ENCODE data around the gene CACFD1. TPM values are rescaled to one million over a fixed set of nuclear protein-coding genes. Genes with fewer than 3 reads are reported as not detected.
A peak's percentile ranks its signal among the peaks of the same experiment; 100 is the strongest.

CACFD1 gene
- total RNA-seq, 1 donor from 2014 or later: 22.3 TPM

GRCh38 chr9:133457748-133458147 is 2.0 kb upstream of the CACFD1 start:
- H3K4me1 Mint-ChIP-seq (ENCODE audit: low read depth): peaks cover 15% of the 10 kb centered on the region
- no peak for DNase-seq (ENCODE audit: low spot score)
- H3K27ac Mint-ChIP-seq (ENCODE audit: unreplicated experiment): no peak overlapping the region
- no peak overlapping the region for H3K4me3 Mint-ChIP-seq (ENCODE audit: unreplicated experiment)
- no peak for TF ChIP-seq CTCF (IDR thresholded peaks at IDR 0.05)
- no peaks in the 10 kb centered on the region for H3K27me3 Mint-ChIP-seq (ENCODE audit: low read depth)
- H3K36me3 Mint-ChIP-seq (ENCODE audit: low read depth): no peaks in the 10 kb centered on the region
- no peaks in the 10 kb centered on the region for H3K9me3 Mint-ChIP-seq (ENCODE audit: low read depth)

- Mint-ChIP-seq H3K4me3 (ENCODE audit: unreplicated experiment) (peak overlapping the region; percentile 88), H3K9me3 (ENCODE audit: low read depth) (no peaks in the 10 kb centered on the region), H3K27ac (ENCODE audit: unreplicated experiment) (no peak overlapping the region), H3K27me3 (ENCODE audit: low read depth) (no peaks in the 10 kb centered on the region), H3K4me1 (ENCODE audit: low read depth) (peaks cover 15% of the 10 kb centered on the region), H3K36me3 (ENCODE audit: low read depth) (no peaks in the 10 kb centered on the region)
- no peak for DNase-seq (ENCODE audit: low spot score)
- TF ChIP-seq CTCF (IDR thresholded peaks at IDR 0.05): no peak
Observed at GRCh38 chr9:133458643-133459312, 1.0 kb upstream of the CACFD1 start.

- H3K4me3 Mint-ChIP-seq (ENCODE audit: unreplicated experiment): peak overlapping the region; percentile 81
- no peak for DNase-seq (ENCODE audit: low spot score)
- H3K4me1 Mint-ChIP-seq (ENCODE audit: low read depth): peaks cover 15% of the 10 kb centered on the region
- H3K36me3 Mint-ChIP-seq (ENCODE audit: low read depth): peaks cover 3% of the 10 kb centered on the region
- no peaks in the 10 kb centered on the region for H3K9me3 Mint-ChIP-seq (ENCODE audit: low read depth)
- H3K27me3 Mint-ChIP-seq (ENCODE audit: low read depth): no peaks in the 10 kb centered on the region
- no peak for TF ChIP-seq CTCF (IDR thresholded peaks at IDR 0.05)
- H3K27ac Mint-ChIP-seq (ENCODE audit: unreplicated experiment): peak overlapping the region; percentile 69
Observed at GRCh38 chr9:133460405-133461175, 812 bp downstream of the CACFD1 start.

GRCh38 chr9:133461975-133462374 is 2.2 kb downstream of the CACFD1 start:
- no peak for DNase-seq (ENCODE audit: low spot score)
- Mint-ChIP-seq H3K4me1 (ENCODE audit: low read depth) (peaks cover 15% of the 10 kb centered on the region), H3K9me3 (ENCODE audit: low read depth) (no peaks in the 10 kb centered on the region), H3K27ac (ENCODE audit: unreplicated experiment) (no peak overlapping the region), H3K27me3 (ENCODE audit: low read depth) (no peaks in the 10 kb centered on the region), H3K36me3 (ENCODE audit: low read depth) (peaks cover 3% of the 10 kb centered on the region), H3K4me3 (ENCODE audit: unreplicated experiment) (no peak overlapping the region)
- no peak for TF ChIP-seq CTCF (IDR thresholded peaks at IDR 0.05)

GRCh38 chr9:133463234-133463863 is 3.6 kb downstream of the CACFD1 start:
- Mint-ChIP-seq H3K4me1 (ENCODE audit: low read depth) (peaks cover 15% of the 10 kb centered on the region), H3K27me3 (ENCODE audit: low read depth) (no peaks in the 10 kb centered on the region), H3K27ac (ENCODE audit: unreplicated experiment) (no peak overlapping the region), H3K36me3 (ENCODE audit: low read depth) (peaks cover 3% of the 10 kb centered on the region), H3K9me3 (ENCODE audit: low read depth) (no peaks in the 10 kb centered on the region), H3K4me3 (ENCODE audit: unreplicated experiment) (no peak overlapping the region)
- DNase-seq (ENCODE audit: low spot score): peak; percentile 91
- TF ChIP-seq CTCF (IDR thresholded peaks at IDR 0.05): no peak

All from chondrocyte (in vitro differentiated cells).